PC-3 (cell line): ENCODE results near the gene ADAMTS6.

Source experiments
- CTCF ChIP-seq: fragments of 300-600 bp; sonication (generic); conservative IDR thresholded peaks from 2 replicates; pipeline ENCODE4 v1.5.1; 2017; ENCODE audit warnings: antibody characterized with exemption, low read depth, mild to moderate bottlenecking, low read length
- EZH2 ChIP-seq: fragments of 300-600 bp; sonication (generic); IDR thresholded peaks from one replicate; pipeline ENCODE4 v1.6.1; 2017; ENCODE audit warnings: antibody characterized with exemption, mild to moderate bottlenecking, low read length; ENCODE audit not compliant: unreplicated experiment
- EZH2phosphoT487 ChIP-seq: fragments of 300-600 bp; sonication (generic); IDR thresholded peaks from 2 replicates; pipeline ENCODE4 v1.6.1; 2018; ENCODE audit warnings: mild to moderate bottlenecking, antibody characterized with exemption, low read length, borderline replicate concordance

- TF ChIP-seq CTCF (no peak), EZH2phosphoT487 (no peak), EZH2 (no peak)
These were observed 217.3 kb downstream of the ADAMTS6 start for GRCh38 chr5:65264420-65264819.
